Measurements from ENCODE around the gene IPO13.
A peak's percentile ranks its signal among the peaks of the same experiment; 100 is the strongest.

IPO13 gene, protein sequence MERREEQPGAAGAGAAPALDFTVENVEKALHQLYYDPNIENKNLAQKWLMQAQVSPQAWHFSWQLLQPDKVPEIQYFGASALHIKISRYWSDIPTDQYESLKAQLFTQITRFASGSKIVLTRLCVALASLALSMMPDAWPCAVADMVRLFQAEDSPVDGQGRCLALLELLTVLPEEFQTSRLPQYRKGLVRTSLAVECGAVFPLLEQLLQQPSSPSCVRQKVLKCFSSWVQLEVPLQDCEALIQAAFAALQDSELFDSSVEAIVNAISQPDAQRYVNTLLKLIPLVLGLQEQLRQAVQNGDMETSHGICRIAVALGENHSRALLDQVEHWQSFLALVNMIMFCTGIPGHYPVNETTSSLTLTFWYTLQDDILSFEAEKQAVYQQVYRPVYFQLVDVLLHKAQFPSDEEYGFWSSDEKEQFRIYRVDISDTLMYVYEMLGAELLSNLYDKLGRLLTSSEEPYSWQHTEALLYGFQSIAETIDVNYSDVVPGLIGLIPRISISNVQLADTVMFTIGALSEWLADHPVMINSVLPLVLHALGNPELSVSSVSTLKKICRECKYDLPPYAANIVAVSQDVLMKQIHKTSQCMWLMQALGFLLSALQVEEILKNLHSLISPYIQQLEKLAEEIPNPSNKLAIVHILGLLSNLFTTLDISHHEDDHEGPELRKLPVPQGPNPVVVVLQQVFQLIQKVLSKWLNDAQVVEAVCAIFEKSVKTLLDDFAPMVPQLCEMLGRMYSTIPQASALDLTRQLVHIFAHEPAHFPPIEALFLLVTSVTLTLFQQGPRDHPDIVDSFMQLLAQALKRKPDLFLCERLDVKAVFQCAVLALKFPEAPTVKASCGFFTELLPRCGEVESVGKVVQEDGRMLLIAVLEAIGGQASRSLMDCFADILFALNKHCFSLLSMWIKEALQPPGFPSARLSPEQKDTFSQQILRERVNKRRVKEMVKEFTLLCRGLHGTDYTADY

DNA sequence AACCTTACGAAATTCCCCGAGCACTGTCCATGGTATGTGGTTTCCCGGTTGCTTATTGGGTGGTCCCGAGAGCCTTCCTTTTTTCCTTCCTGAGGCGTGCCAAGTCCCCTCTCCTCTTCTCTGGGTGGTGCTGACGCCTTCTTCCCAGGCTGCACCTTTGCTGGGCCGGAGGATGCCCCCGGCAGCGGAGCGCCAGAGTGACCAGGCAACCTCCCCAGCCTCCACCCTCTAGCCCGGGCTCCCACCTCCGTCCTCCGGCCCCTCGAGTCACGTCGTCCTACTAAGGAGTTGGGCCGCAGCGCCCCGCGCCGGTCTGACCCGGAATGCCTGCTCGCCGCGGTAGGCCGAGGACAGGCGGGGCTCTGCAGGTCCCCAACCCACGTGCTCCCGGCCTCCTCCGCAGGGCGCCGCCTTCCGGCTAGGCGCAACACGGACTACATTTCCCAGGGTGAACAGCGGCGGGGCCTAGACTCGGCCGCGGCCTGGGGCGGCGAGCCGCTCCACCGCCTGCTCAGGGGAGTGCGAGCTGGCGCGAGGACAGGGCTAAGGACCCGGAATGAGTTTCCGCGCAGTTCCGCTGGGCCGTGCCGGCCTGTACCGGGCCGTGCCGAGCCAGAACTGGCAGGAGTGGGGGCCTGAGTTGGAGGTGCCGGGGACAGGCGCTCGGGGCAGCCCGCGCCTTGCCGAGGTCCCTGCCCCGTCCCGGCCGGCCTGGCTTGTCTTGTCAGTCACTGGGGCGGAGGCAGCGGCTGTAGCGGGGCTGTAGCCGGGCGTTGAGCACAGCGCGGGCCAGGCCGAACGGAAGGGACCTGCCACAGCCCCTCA is at the start of gene IPO13:
TSS of gene IPO13 (plus strand) at position 715 of the 825 bp plus-strand sequence. CDS start 651 bp downstream, outside the sequence.
- DNase-seq = peak; percentile 95

DNA sequence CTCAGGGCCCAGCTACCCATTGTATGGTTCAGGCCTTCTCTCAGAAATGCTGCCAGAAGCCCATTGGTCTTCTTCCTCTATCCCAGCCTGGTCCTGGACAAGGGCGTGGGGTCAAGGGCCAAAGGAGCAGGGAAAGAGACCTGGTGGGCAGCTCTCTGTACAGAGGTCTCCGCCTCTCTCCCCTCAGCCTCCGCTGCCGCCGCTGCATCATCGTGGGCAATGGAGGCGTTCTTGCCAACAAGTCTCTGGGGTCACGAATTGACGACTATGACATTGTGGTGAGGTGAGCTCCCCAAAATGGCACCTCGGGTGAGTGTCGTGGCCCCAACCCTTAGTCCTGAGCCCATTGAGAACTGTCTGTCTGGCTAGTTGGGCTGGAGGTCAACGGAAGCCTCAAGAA is 47.8 kb upstream of the IPO13 start:
- DNase-seq = no peak

DNA sequence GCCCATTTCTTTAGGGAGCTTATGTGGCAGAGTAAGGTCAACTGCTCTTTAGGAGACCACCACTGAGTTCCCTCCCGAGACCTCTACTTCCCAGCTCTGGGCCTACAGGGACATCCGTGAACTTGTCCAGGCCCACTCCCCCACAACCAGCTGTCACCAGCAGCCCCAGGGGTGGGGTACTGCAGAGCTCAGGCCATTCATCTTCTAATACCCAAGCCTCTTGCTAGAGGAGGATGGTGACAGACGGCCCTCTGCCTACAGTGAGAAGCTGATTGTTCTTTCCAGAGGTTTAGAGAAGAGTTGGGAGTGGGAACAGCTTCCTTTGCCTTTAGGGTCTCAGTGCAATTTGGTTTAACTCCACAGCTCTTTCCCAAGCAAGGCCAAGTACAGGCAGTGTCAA is 46.4 kb upstream of the IPO13 start:
- no peak for DNase-seq

DNA sequence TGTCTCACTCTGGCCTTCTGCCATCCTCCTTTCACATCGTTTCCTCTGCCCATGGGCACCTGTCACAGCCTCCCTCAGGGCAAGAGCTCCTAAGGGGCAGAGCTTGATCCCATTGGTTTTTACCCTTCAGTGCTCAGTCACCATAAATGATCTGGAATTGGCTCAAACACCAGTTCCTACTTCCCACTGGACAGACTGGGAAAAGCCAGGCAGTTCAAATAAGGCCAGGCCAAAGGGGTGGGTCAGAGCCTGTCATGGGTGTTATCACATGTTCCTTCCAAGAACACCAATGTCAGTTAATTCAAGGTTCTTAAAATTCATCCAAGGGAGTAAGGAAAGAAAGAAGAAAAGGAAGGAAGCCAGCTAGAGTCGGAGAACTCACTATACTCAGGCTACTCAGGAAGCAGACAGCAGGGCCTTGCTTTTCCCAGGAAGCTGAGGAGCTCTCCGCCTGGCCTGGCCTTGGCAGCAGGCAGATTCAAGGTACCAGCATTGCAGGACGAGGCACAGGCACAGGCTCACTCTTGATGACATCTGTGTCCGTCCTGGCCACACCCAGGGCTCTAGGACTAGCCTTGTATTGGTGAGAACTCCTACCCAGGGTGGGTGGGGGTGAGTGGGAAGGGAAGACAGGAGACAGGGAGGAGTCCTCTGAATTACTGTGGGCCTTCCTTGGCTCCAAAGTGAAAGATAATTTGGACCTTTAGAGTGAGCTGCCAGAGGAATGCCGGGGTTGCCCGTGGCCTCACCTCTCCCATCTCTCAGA is 45.4 kb upstream of the IPO13 start:
- no peak for DNase-seq

DNA sequence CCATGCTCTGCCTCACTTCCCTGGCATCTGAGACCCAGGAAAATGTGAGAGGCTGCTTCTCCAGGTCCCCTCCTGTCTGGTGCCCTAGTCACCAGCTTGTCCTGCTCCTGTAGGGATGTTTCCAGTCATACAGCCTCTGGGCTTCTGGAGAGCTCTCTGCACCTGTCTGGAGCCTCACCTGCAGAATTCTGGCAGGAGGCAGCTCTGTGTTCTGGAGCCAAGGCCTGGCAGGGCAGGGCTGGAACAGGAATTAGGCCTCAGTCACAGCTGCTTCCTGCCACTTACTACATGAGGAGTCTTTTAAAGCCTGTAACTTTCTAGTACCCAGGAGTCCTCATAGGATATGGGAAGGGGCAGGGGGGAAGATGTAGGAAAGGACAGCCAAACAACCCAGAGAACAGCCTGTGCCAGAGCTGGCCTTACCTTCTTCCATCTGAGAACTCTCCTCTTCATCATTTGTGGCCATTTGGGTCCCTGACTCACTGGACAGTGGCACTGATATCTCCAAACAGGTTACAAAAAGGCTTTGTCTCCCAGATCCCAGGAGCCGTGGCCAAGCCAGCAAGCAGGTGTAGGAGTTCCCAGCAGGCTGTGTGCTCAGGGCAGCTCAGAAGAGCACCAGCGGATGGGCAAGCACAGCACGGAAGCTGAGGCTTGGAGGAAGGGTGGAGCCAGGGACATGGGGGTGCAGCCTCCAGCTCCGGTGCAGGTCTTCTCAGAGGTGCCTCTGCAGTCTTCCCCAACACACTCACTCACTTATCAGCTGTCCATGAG is 44.5 kb upstream of the IPO13 start:
- no peak for DNase-seq

DNA sequence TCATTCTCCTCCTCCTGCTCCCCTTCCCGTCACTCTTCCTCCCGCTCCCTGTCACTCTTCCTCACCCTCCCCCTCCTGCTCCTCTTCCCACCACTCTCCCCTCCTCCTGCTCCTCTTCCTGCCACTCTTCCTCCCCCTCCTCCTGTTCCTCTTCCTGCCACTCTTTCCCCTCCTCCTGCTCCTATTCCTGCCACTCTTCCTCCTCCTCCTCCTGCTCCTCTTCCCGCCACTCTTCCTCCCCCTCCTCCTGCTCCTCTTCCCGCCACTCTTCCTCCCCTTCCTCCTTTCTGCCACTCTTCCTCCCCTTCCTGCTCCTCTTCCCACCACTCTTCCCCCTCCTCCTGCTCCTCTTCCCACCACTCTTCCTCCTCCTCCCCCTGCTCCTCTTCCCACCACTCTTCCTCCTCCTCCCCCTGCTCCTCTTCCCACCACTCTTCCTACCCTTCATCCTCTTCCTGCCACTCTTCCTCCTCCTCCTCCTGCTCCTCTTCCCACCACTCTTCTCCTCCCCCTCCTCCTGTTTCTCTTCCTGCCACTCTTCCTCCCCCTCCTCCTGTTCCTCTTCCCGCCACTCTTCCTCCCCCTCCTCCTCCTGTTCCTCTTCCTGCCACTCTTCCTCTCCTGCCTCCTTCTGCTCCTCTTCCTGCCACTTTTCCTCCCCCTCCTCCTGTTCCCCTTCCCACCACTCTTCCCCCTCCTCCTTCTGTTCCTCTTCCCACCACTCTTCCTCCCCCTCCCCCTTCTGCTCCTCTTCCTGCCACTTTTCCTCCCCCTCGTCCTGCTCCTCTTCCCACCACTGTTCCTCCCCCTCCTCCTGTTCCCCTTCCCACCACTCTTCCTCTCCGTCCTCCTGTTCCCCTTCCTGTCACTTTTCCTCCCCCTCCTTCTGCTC is 41.8 kb upstream of the IPO13 start:
- peak; percentile 36 for DNase-seq

DNA sequence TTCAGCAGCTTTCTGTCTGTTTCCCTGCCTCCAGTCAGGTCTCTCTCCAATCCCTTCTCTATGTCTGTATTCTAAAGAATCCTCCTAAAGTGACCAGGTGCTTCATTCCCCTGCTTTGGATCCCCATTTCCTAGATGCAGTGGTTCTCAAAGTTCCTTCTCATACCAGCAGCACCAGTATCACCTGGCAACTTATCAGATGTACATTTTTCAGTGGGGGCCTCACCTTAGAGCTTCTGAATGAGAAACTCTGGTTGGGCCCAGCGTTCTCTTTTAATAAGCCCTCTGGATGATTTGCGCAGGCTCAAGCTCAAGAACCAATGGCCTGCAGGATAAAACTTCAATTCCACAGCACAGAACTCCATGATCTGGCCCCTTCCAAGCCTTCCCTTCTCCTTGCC is 38.5 kb upstream of the IPO13 start:
- no peak for DNase-seq

DNA sequence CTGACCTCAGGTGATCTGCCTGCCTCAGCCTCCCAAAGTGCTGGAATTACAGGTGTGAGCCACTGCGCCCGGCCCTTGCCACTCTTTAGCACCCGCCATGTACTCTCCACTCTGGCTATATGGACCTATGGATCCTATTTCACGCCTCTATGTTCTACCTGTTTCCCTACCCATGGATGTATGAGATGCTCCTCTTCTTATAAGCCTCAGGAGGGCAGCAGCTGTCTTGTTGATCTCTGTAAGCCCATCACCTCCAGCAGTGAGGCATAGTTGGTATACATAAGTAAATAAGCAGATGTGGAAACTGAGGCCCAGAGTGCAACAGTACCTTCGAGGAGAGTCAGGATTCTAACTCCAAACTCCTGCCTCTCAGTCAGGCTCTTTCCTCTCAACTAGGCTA is 37.9 kb upstream of the IPO13 start:
- DNase-seq = peak; percentile 11

DNA sequence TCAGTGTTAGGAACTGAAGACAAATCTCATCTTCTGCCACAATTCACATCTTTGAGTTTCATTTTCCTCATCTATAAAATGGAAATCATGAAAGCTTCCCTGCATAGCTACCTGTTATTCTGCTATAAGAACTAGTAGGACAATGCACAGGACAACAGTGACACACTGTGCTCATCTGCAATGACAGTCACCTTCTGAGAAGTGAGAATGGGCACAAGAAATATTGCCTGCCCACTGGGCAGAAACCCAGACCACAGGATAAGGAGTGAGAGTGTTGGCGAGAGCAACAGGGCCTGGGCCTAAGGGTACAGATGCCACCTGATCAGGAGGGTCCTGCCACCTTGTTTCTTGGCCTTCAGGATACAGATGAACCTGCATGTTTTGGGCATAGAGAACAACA is 36.4 kb upstream of the IPO13 start:
- DNase-seq = no peak

DNA sequence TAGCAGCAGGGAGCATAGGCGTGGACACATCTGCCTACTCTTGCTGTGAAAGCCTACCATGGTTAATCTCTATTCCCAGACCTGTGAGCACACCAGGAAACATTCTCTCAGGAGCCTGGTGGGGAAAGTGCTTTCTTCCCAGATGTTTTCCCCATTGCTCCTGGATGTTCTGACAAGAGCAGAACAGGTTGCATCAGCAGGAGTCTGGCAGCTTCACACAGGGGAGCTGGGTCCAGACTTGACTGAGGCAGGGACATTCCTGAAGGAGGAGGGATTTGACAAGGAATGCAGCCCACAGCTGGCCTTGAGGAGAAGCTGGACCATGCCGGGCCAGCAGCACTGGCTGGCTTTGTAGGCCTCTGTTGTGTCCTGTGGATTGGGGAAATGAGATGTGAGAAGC is 34.1 kb upstream of the IPO13 start:
- DNase-seq = peak; percentile 38

DNA sequence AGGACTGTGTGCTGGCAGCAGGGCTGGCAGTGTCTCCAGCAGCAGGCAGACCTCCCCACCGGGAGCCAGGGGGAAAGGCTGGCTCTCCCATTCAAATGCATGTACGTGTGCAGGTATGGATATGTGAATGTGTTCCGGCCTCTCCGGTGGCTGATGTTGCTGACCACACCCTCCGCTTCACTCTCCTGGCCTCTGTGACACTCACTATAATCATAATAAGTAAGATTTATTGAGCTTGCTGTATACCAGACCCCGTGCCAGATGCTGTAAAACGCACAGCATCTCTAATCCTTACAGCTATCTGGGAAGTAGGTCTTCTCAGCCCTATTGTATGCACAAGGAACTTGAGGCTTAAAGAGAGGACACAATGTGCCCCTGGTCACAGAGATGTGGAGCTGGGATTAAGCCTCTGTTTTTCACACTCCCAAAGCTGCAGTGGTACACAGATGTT is 33.7 kb upstream of the IPO13 start:
- no peak for DNase-seq

DNA sequence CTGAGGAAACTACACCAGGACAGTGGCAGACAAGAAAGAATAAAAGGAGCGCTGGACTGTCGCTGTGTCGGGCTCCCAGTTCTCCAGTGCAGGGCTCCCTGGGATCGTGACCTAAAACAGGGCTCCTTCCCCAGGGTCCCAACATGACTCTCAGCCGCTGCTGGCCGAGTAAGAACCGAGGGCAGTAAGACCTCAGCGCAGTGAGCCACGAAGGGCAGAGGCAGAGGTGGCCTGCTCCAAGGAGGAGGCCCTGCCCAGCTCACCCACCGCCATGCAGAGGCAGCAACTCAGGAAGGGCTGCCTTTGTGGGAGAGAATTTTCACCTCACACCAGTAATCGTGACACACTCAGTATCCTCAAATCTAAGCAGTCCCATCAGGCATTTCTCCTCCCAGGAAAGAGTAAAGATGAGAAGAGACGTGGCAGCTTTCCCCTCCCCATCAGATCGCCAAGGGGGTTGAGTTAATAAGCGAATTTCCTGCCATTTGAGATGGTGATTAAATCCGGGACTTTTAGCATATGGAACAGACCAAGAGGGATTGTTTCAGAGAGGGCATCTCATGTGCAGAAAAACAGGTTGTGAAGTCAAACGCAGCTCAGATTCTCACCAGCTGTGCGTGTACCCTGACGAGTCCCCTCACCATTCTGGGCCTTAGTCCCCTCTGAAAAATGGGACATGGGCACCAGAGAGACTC is 32.9 kb upstream of the IPO13 start:
- DNase-seq = peak; percentile 45

DNA sequence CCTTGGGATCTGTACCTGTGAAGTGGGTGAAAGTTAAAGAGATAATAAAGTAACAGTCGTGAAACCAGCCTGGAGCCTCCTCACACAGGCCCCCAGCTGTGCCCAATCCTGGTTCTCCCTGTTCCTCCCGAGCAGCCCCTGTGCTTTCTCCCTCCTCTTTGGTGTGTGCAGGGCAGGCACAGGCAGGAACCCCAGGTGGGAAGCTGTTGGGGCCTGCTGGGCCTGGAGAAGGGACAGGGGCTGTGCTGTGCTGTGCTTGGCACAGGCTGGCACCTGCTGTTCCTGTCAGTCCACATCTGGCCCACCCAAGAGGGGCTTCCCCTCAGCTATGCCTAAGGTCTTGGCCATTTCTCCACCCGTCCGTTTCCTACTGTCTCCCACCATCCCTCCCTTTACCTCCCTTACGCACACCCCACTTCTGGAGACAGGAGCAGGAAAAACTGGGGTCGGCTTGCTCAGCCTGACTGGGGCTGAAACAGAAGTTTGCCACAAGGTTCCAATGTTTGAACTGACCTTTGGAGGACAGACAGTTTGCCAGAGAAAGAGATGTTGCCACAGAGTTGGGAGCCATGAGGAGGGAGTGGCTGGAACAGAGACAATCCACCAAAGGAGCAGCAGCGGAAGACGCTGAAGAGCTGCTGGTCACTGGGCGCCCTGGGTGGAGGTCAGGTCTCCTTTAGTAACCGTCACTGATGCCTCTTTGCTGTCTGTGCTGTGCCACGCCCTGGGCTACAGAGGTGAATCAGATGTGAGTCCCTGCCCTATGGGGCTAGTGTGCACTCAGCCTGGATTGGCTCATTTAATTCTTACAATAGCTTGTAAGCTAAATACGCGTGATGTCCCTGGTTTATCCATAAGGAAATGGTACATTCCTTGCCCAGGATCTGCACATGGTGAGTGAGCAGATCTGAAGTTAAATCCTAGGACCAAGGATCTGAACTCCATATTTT is 31.9 kb upstream of the IPO13 start:
- DNase-seq = peak; percentile 73

DNA sequence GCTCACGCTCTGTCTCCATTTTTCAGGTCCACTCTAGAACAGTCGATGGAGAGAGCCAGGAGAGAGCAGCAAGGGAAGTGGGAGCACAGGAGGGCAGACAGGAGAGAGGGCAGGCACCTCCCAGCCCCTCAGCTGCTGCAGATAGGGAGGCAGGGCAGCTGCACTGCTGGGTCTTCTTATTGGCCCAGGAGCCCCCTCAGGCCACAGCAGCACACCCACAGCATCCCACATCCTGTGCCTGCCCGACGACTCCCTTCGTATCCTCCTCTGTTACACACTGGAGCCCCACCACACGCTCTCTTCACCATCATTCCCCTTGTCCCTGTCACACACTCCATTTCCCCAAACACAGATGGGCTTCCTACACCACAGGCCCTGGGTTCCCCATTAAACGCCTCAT is 26.8 kb upstream of the IPO13 start:
- DNase-seq = no peak

DNA sequence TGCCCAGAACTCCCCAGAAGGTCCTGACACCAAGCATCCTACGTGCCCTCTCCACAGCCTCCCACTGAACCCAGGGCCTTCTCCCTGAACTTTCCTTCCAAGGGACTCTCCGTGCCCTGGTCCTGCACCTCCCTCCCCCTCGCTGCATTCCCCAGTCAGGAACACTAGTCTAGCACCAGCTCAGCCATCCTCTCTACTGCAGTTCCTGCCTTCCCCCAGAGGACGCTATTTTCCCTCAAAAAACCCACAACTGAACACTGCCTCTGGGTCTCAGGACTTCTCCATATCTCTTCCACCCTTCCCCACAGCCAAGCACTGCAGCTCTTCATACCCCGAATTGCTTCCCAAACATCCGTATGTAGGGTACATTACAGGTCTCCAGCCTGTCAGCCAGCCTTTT is 25.7 kb upstream of the IPO13 start:
- no peak for DNase-seq

DNA sequence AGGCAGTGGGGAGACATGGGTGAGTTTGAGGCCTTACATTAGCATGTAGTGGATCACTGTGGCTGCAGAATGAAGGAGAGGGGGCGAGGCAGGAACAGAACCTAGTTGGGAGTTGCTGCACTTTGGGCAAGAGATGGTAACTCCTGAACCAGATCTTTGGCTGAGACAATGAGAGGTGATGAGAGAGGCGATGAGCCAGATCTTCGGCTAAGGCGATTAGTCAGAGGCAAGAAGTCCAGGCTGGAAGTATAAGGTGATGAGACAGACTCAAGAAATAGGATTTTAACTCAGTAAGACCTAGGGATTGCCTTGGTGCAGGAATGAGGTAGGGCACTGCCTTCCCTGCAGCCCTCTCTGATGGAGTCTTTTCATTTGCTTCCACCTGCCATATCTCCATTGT is 22.2 kb upstream of the IPO13 start:
- DNase-seq = no peak

DNA sequence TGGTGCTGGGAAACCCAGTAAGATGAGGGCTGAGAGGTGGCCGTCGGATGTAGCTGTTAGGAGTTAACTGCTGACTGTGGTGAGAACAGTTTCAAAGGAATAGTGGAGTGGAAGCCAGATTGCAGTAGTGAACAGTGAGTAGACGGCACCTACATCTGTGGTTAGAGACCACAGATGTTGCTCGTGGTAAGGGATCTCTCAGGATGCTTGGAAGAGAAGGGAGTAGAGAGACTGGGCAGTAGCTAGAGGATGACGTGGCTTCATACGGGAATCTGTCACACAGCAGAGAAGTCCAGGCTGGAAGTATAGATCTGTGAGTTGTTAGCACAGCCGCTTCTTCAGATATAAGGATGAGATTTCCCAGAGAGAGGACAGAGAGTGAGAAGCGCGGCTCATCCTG is 20.9 kb upstream of the IPO13 start:
- no peak for DNase-seq

DNA sequence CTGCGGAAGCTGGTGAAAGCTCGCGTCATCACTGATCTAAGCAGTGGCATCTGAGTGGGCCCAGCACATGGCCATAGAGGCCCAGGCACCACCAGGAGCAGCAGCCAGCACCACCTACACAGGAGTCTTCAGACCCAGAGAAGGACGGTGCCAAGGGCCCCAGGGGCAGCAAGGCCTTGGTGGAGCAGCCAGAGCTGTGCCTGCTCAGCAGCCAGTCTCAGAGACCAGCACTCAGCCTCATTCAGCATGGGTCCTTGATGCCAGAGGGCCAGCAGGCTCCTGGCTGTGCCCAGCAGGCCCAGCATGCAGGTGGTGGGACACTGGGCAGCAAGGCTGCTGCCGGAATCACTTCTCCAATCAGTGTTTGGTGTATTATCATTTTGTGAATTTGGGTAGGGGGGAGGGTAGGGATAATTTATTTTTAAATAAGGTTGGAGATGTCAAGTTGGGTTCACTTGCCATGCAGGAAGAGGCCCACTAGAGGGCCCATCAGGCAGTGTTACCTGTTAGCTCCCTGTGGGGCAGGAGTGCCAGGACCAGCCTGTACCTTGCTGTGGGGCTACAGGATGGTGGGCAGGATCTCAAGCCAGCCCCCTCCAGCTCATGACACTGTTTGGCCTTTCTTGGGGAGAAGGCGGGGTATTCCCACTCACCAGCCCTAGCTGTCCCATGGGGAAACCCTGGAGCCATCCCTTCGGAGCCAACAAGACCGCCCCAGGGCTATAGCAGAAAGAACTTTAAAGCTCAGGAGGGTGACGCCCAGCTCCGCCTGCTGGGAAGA is 16.4 kb upstream of the IPO13 start:
- DNase-seq = no peak

Data from NCI-H2171 treated with DMSO at 0.1 percent for 48 hours (cell line).